ENCODE measurements around the gene RABGAP1L.
"Not testable (repeated sequence)": the region's sequence is repeated elsewhere in the genome, so short reads cannot be mapped to it uniquely, and the experiment has no call there.

The RABGAP1L gene

DNA sequence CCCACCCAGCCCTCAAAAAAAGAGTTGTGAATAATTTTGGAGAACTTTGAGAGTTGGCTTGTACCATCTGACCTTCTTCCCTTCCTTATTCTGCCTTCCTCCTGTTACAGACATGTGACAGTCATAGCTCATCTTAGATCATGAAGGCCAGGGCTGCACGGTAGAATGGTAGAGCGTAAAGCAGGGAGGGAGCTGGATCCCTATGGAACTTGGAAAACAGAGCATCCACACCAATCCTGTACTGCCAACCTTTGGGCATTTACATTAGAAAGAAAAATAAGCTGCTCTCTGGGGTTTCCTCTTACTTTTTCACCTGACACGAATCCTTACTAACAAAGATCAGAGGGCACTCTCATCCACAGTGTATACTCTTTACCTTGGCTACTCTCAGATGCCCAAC, 409.9 kb downstream of the RABGAP1L start:
- Histone ChIP-seq H2AFZ (no peak overlapping the region), H3K4me1 (no peaks in the 10 kb centered on the region), H3K9me3 (ENCODE audit: control insufficient read depth, low read length) (no peaks in the 10 kb centered on the region), H3K36me3 (ENCODE audit: control insufficient read depth, insufficient read depth, low read length) (no peaks in the 10 kb centered on the region), H3K79me2 (no peaks in the 10 kb centered on the region), H3K27me3 (ENCODE audit: control insufficient read depth, insufficient read depth, low read length) (no peaks in the 10 kb centered on the region), H3K4me2 (ENCODE audit: low read length) (no peak overlapping the region), H3K9ac (no peak overlapping the region), H3K4me3 (ENCODE audit: low read depth, low read length) (no peak overlapping the region), H3K27ac (no peak overlapping the region)
- TF ChIP-seq, protein P1, sequence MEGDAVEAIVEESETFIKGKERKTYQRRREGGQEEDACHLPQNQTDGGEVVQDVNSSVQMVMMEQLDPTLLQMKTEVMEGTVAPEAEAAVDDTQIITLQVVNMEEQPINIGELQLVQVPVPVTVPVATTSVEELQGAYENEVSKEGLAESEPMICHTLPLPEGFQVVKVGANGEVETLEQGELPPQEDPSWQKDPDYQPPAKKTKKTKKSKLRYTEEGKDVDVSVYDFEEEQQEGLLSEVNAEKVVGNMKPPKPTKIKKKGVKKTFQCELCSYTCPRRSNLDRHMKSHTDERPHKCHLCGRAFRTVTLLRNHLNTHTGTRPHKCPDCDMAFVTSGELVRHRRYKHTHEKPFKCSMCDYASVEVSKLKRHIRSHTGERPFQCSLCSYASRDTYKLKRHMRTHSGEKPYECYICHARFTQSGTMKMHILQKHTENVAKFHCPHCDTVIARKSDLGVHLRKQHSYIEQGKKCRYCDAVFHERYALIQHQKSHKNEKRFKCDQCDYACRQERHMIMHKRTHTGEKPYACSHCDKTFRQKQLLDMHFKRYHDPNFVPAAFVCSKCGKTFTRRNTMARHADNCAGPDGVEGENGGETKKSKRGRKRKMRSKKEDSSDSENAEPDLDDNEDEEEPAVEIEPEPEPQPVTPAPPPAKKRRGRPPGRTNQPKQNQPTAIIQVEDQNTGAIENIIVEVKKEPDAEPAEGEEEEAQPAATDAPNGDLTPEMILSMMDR (IDR thresholded peaks at IDR 0.05): no peak

DNA sequence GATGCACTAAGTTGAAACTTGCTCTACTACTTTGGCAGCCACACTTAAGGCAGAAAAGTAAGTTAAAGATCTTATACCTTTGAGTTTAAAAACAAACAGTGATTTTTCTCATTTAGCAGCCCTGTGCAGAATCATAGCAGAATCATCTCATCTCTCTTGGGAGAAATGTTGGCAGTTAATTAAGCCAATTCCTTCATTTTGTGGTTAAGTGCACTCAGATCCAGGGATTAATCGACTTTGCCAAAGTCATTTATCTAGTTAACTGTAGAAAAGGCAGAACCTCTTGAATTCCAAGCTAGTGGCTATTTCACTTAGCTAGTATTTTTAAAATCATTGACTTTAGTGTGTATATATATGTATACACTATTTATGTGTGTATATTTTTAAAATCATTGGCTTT, 413.5 kb downstream of the RABGAP1L start:
- no peaks in the 10 kb centered on the region for H3K9me3 ChIP-seq (ENCODE audit: control insufficient read depth, low read length)
- no peaks in the 10 kb centered on the region for H3K36me3 ChIP-seq (ENCODE audit: control insufficient read depth, insufficient read depth, low read length)
- no peaks in the 10 kb centered on the region for H3K27me3 ChIP-seq (ENCODE audit: control insufficient read depth, insufficient read depth, low read length)
- H3K4me3 ChIP-seq (ENCODE audit: low read depth, low read length): no peak overlapping the region
- H3K4me2 ChIP-seq (ENCODE audit: low read length): no peak overlapping the region
- no peak overlapping the region for H2AFZ ChIP-seq
- H3K4me1 ChIP-seq: no peaks in the 10 kb centered on the region
- no peak overlapping the region for H3K9ac ChIP-seq
- H3K79me2 ChIP-seq: no peaks in the 10 kb centered on the region
- TF ChIP-seq, protein P1 (IDR thresholded peaks at IDR 0.05): no peak
- H3K27ac ChIP-seq: no peak overlapping the region

DNA sequence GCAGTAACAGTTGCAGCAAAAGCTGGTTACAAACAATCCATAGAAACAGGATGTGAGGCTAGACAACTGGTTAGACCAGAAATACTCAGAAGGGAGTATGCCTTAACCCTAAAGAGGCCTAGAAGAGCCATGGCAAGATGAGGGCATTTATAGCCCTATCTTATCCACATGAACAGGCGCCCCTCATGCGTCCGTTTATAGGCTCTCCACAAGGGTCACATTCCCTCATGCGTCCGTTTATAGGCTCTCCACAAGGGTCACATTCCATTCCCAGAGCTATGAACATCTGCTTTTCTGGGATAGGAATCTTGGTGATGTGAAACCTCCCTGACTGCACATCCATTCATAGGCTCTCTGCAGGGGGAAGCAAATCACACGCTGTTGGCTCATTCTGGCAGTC, 416.8 kb downstream of the RABGAP1L start:
- H3K4me2 ChIP-seq (ENCODE audit: low read length); H3K9ac ChIP-seq; H3K27me3 ChIP-seq (ENCODE audit: control insufficient read depth, insufficient read depth, low read length); H3K36me3 ChIP-seq (ENCODE audit: control insufficient read depth, insufficient read depth, low read length); H2AFZ ChIP-seq; H3K4me1 ChIP-seq; H3K27ac ChIP-seq; H3K79me2 ChIP-seq; H3K4me3 ChIP-seq (ENCODE audit: low read depth, low read length); H3K9me3 ChIP-seq (ENCODE audit: control insufficient read depth, low read length): not testable (repeated sequence)

DNA sequence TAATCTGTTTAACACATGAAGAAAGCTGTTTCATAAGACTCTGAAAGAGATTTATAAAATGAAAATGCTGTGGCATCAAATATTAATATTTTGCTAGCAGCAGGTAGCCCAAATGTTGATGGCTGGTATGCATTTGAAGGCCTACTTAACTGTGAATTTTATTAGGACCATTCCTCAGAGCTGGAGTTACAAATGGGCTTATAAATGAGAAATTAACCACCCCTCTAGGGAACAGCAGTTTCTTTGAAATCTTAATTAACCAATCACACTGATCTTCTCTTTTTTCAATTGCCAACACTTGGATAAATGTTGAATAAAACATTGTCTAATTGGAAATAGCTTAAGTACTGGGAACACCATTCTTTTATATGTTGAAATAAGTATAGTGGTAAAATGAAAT, 418.4 kb downstream of the RABGAP1L start:
- Histone ChIP-seq H2AFZ (no peak overlapping the region), H3K9ac (no peak overlapping the region)
- TF ChIP-seq, protein P1 (IDR thresholded peaks at IDR 0.05): no peak

DNA sequence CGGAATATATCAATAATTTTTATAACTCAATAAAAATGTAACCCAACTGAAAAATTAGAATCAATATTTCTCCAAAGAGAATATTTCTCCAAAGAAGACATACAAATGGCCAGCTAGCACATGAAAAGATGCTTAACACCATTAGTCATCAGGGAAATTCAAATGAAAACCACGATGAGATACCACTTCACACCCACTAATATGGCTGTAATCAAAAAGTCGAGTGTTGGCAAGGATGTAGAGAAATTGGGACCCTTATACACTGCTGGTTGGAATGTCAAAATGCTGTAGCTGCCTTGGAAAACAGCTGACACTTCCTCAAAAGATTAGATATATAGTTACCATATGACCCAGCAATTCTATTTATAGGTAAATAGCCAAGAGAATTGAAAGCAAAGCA, 421.5 kb downstream of the RABGAP1L start:
- Histone ChIP-seq H3K9ac (no peak overlapping the region), H3K27me3 (ENCODE audit: control insufficient read depth, insufficient read depth, low read length) (no peaks in the 10 kb centered on the region), H2AFZ (no peak overlapping the region), H3K4me2 (ENCODE audit: low read length) (no peak overlapping the region), H3K4me3 (ENCODE audit: low read depth, low read length) (no peak overlapping the region), H3K27ac (no peak overlapping the region), H3K9me3 (ENCODE audit: control insufficient read depth, low read length) (no peaks in the 10 kb centered on the region), H3K79me2 (no peaks in the 10 kb centered on the region), H3K36me3 (ENCODE audit: control insufficient read depth, insufficient read depth, low read length) (no peaks in the 10 kb centered on the region), H3K4me1 (no peaks in the 10 kb centered on the region)
- TF ChIP-seq, protein P1 (IDR thresholded peaks at IDR 0.05): no peak

More for the DNA sequence above, 418.4 kb downstream of the RABGAP1L start:
- no peaks in the 10 kb centered on the region for H3K4me1 ChIP-seq
- no peaks in the 10 kb centered on the region for H3K27me3 ChIP-seq (ENCODE audit: control insufficient read depth, insufficient read depth, low read length)
- no peak overlapping the region for H3K4me3 ChIP-seq (ENCODE audit: low read depth, low read length)
- no peak overlapping the region for H3K27ac ChIP-seq
- H3K9me3 ChIP-seq (ENCODE audit: control insufficient read depth, low read length): no peaks in the 10 kb centered on the region
- no peaks in the 10 kb centered on the region for H3K36me3 ChIP-seq (ENCODE audit: control insufficient read depth, insufficient read depth, low read length)
- no peak overlapping the region for H3K4me2 ChIP-seq (ENCODE audit: low read length)
- H3K79me2 ChIP-seq: no peaks in the 10 kb centered on the region
